HCT116 (cell line): ENCODE data around the gene IQSEC3. TPM values are rescaled to one million over a fixed set of nuclear protein-coding genes. Genes with fewer than 3 reads are reported as not detected.

ENCODE experiments used
- ATAC-seq: fragments of 200-7000 bp; cut with Tn5 transposase; 2 replicates; pipeline ENCODE4 v1.9.1; 2020; ENCODE audit warnings: mild to moderate bottlenecking, moderate library complexity
- BruUV-seq: library from RNA; stranded (reverse); fragments of 400-500 nt; replicated peaks from 2 replicates; lab custom pipeline; 2021; lab: Mats Ljungman, UMichigan
- CTCF ChIA-PET: fragments of 300-600 bp; sonication (Branson Sonifier 250); formaldehyde crosslinking; loops from one replicate; lab custom pipeline; 2021; ENCODE audit warnings: antibody characterized with exemption; lab: Charles Lee
- POLR2A ChIA-PET: fragments of 300-600, 350-600 bp; sonication (Branson Sonifier 250); formaldehyde crosslinking; loops from one replicate; lab custom pipeline; 2021; ENCODE audit warnings: antibody characterized with exemption; lab: Charles Lee
- RAD21 ChIA-PET, 2 experiments: fragments of 300-600 bp; sonication (Branson Sonifier 250); formaldehyde crosslinking; loops; one replicate each; lab custom pipeline; 2023; ENCODE audit warnings: low total read pairs in 2 of 2; ENCODE audit not compliant: uncharacterized antibody in 2 of 2, unreplicated experiment in 2 of 2, low non-redundant PET in 1 of 2; lab: Charles Lee
- DNase-seq: peaks from one replicate; pipeline ENCODE4 v3.0.0-alpha.2; 2010; ENCODE audit warnings: low read depth, low spot score
- H2AFZ ChIP-seq: fragments of 200-600 bp; shearing (Covaris generic), sonication (generic); 2 replicates; pipeline ENCODE4 v1.6.1; 2017; ENCODE audit warnings: low read depth, mixed run types, mixed read lengths, antibody characterized with exemption, low read length; ENCODE audit not compliant: poor library complexity, severe bottlenecking
- H3K27ac ChIP-seq: 2 replicates; pipeline ENCODE4 v1.5.1; 2012; ENCODE audit warnings: low read depth, low read length
- H3K27me3 ChIP-seq: fragments of 200-600 bp; sonication (generic); 2 replicates; pipeline ENCODE4 v1.6.1; 2016; ENCODE audit warnings: mixed run types, low read length, mixed read lengths; ENCODE audit not compliant: insufficient read depth
- H3K36me3 ChIP-seq, 2 experiments: fragments of 200-500 bp in 1 of 2; fragments of 200-600 bp in 1 of 2; sonication (Bioruptor generic) in 1 of 2; sonication (generic) in 1 of 2; 2 replicates each; pipeline versions ENCODE4 v1.5.1 to v1.6.1; 2014 to 2016; ENCODE audit warnings: low read length in 2 of 2, inconsistent platforms in 1 of 2, mixed read lengths in 1 of 2, mixed run types in 1 of 2; ENCODE audit not compliant: insufficient read depth in 2 of 2, control insufficient read depth in 1 of 2
- H3K4me1 ChIP-seq, 2 experiments: fragments of 200-600 bp in 1 of 2; sonication (generic) in 1 of 2; 2 replicates each; pipeline versions ENCODE4 v1.5.1 to v1.6.1; 2012 to 2017; ENCODE audit warnings: low read length in 2 of 2, inconsistent platforms in 1 of 2, mild to moderate bottlenecking in 1 of 2, mixed read lengths in 1 of 2, mixed run types in 1 of 2, moderate library complexity in 1 of 2; ENCODE audit not compliant: insufficient read depth in 2 of 2, control insufficient read depth in 1 of 2
- H3K4me2 ChIP-seq: fragments of 200-600 bp; sonication (generic); 2 replicates; pipeline ENCODE4 v1.6.1; 2017; ENCODE audit warnings: mixed run types, low read length, mixed read lengths
- H3K4me3 ChIP-seq, 2 experiments: fragments of 200-600 bp in 1 of 2; sonication (generic) in 1 of 2; replicated peaks in 1 of 2; 2 replicates each; pipeline ENCODE4 v1.5.1; 2011 to 2016; ENCODE audit warnings: low read length in 2 of 2, control low read depth in 1 of 2, low read depth in 1 of 2, mild to moderate bottlenecking in 1 of 2, mixed read lengths in 1 of 2, mixed run types in 1 of 2
- H3K79me2 ChIP-seq: fragments of 200-600 bp; sonication (generic); 2 replicates; pipeline ENCODE4 v1.6.1; 2017; ENCODE audit warnings: mild to moderate bottlenecking, mixed run types, low read length, moderate library complexity, mixed read lengths; ENCODE audit not compliant: insufficient read depth
- H3K9ac ChIP-seq: fragments of 200-600 bp; sonication (generic); 2 replicates; pipeline ENCODE4 v1.6.1; 2016; ENCODE audit warnings: low read length, mixed read lengths
- H3K9me2 ChIP-seq: fragments of 200-600 bp; sonication (generic), shearing (Covaris generic); 2 replicates; pipeline ENCODE4 v1.6.1; 2017; ENCODE audit warnings: mixed run types, mild to moderate bottlenecking, moderate library complexity; ENCODE audit not compliant: insufficient read depth
- H3K9me3 ChIP-seq, 2 experiments: fragments of 200-500 bp in 1 of 2; fragments of 200-600 bp in 1 of 2; sonication (Bioruptor generic) in 1 of 2; sonication (generic) in 1 of 2; 2 replicates each; pipeline ENCODE4 v1.6.1; 2014 to 2017; ENCODE audit warnings: low read length in 2 of 2, mixed read lengths in 2 of 2, inconsistent platforms in 1 of 2, low read depth in 1 of 2, mild to moderate bottlenecking in 1 of 2, mixed run types in 1 of 2, moderate library complexity in 1 of 2; ENCODE audit not compliant: control insufficient read depth in 1 of 2, insufficient read depth in 1 of 2
- H4K20me1 ChIP-seq: fragments of 200-600 bp; sonication (generic), shearing (Covaris generic); 2 replicates; pipeline ENCODE4 v1.6.1; 2017; ENCODE audit warnings: mixed run types, mild to moderate bottlenecking, moderate library complexity; ENCODE audit not compliant: insufficient read depth
- EGR1 ChIP-seq: IDR thresholded peaks from 2 replicates; pipeline ENCODE4 v1.6.1; 2012; ENCODE audit warnings: low read depth
- intact Hi-C: fragments of 100-400 bp; cut with micrococcal nuclease; formaldehyde crosslinking; loops from 2 replicates; pipeline ENCODE4 v1.10.0; 2022
- total RNA-seq: library from RNA; stranded (reverse); gene quantifications from one replicate; pipeline ENCODE4 v1.2.1, GENCODE V29; 2021; ENCODE audit not compliant: unreplicated experiment
- TF ChIP-seq, protein P1 (sequence below), 3 experiments: fragments of 200-600 bp in 1 of 3; sonication (generic) in 1 of 3; IDR thresholded peaks in 2 of 3; conservative IDR thresholded peaks in 1 of 3; 2 replicates each; pipeline ENCODE4 v1.5.1; 2012 to 2017; ENCODE audit warnings: low read depth in 2 of 3, low read length in 2 of 3, antibody characterized with exemption in 1 of 3, borderline replicate concordance in 1 of 3, control low read depth in 1 of 3, mild to moderate bottlenecking in 1 of 3, mixed read lengths in 1 of 3, mixed run types in 1 of 3, moderate library complexity in 1 of 3; ENCODE audit not compliant: insufficient read depth in 1 of 3
- TF ChIP-seq, protein P2 (sequence below): IDR thresholded peaks from 2 replicates; pipeline ENCODE4 v1.6.1; 2012
- TF ChIP-seq, protein P3 (sequence below): IDR thresholded peaks from 2 replicates; pipeline ENCODE4 v1.6.1; 2012
- TF ChIP-seq, protein P4 (sequence below): IDR thresholded peaks from 2 replicates; pipeline ENCODE4 v1.6.1; 2012; ENCODE audit warnings: low read depth

Gene IQSEC3
- total RNA-seq, 1 experiment from 2014 or later, result not detected

DNA sequence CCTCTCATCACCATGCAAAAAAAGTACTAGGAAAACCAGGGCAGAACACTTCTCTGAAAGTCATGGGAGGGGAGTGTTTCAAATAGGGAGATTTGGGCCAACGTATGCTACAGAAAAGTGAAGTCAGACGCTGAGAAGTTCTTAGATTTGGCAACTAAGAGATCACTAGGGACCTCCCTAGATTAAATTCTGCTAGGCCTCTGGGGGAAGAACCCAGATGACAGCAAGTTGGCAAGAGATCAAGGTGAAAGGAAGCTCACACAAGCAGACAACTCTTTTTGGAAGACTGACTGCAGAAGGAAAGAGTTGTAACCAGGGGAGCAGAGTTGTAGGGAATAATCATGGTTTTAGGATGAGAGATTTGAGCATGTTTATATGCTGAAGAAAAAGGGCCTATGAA is 20.7 kb downstream of the IQSEC3 start:
- RAD21 ChIA-PET, result no interaction called here
- H3K4me2 ChIP-seq, result no peak overlapping the region
- intact Hi-C loops, result no loop called here
- peaks cover 14% of the 10 kb centered on the region; the same call in 1 of the 2 replicates for H3K27me3 ChIP-seq
- CTCF ChIA-PET, result no interaction called here
- BruUV-seq, result no TSS peak
- H2AFZ ChIP-seq, result no peak overlapping the region
- no peaks in the 10 kb centered on the region for H3K79me2 ChIP-seq
- H3K4me3 ChIP-seq, result no peak overlapping the region
- POLR2A ChIA-PET, result no interaction called here
- no peak overlapping the region for H3K9ac ChIP-seq
- no peak for ATAC-seq
- no peaks in the 10 kb centered on the region for H3K9me2 ChIP-seq
- no peak for DNase-seq
- H3K9me3 ChIP-seq, result no peaks in the 10 kb centered on the region
- H4K20me1 ChIP-seq, result no peaks in the 10 kb centered on the region
- H3K27ac ChIP-seq, result no peak overlapping the region
- no peaks in the 10 kb centered on the region for H3K36me3 ChIP-seq
- no peaks in the 10 kb centered on the region for H3K4me1 ChIP-seq
- TF ChIP-seq, protein P1, sequence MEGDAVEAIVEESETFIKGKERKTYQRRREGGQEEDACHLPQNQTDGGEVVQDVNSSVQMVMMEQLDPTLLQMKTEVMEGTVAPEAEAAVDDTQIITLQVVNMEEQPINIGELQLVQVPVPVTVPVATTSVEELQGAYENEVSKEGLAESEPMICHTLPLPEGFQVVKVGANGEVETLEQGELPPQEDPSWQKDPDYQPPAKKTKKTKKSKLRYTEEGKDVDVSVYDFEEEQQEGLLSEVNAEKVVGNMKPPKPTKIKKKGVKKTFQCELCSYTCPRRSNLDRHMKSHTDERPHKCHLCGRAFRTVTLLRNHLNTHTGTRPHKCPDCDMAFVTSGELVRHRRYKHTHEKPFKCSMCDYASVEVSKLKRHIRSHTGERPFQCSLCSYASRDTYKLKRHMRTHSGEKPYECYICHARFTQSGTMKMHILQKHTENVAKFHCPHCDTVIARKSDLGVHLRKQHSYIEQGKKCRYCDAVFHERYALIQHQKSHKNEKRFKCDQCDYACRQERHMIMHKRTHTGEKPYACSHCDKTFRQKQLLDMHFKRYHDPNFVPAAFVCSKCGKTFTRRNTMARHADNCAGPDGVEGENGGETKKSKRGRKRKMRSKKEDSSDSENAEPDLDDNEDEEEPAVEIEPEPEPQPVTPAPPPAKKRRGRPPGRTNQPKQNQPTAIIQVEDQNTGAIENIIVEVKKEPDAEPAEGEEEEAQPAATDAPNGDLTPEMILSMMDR (IDR thresholded peaks at IDR 0.05 in 2 of 3, conservative IDR thresholded peaks at IDR 0.05 in 1 of 3; ENCODE audit: borderline replicate concordance in 1 of 3, insufficient read depth in 1 of 3, low read depth in 2 of 3, low read length in 2 of 3), result no peak
- TF ChIP-seq, protein P2, sequence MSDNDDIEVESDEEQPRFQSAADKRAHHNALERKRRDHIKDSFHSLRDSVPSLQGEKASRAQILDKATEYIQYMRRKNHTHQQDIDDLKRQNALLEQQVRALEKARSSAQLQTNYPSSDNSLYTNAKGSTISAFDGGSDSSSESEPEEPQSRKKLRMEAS, result no peak
- no peak for TF ChIP-seq EGR1
- TF ChIP-seq, protein P3, sequence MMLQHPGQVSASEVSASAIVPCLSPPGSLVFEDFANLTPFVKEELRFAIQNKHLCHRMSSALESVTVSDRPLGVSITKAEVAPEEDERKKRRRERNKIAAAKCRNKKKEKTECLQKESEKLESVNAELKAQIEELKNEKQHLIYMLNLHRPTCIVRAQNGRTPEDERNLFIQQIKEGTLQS, result no peak
- TF ChIP-seq, protein P4, sequence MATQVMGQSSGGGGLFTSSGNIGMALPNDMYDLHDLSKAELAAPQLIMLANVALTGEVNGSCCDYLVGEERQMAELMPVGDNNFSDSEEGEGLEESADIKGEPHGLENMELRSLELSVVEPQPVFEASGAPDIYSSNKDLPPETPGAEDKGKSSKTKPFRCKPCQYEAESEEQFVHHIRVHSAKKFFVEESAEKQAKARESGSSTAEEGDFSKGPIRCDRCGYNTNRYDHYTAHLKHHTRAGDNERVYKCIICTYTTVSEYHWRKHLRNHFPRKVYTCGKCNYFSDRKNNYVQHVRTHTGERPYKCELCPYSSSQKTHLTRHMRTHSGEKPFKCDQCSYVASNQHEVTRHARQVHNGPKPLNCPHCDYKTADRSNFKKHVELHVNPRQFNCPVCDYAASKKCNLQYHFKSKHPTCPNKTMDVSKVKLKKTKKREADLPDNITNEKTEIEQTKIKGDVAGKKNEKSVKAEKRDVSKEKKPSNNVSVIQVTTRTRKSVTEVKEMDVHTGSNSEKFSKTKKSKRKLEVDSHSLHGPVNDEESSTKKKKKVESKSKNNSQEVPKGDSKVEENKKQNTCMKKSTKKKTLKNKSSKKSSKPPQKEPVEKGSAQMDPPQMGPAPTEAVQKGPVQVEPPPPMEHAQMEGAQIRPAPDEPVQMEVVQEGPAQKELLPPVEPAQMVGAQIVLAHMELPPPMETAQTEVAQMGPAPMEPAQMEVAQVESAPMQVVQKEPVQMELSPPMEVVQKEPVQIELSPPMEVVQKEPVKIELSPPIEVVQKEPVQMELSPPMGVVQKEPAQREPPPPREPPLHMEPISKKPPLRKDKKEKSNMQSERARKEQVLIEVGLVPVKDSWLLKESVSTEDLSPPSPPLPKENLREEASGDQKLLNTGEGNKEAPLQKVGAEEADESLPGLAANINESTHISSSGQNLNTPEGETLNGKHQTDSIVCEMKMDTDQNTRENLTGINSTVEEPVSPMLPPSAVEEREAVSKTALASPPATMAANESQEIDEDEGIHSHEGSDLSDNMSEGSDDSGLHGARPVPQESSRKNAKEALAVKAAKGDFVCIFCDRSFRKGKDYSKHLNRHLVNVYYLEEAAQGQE, result no peak
